Natural killer cell treated with Interleukin-12 subunit alpha and Interleukin-12 subunit beta and Interleukin-15 and Interleukin-18, amount 100 ng/mL, for 72 hours (primary cell): Measurements from ENCODE around the gene ENTPD6. TPM values are rescaled to one million over a fixed set of nuclear protein-coding genes. Genes with fewer than 3 reads are reported as not detected.

Experiments
- total RNA-seq, 2 donors: library from RNA; stranded (reverse); gene quantifications; one replicate each; pipeline ENCODE4 v1.2.3, GENCODE V29; 2022

Gene ENTPD6
- total RNA-seq, 2 donors from 2014 or later, result 24.9 to 58.7 TPM

Other genes with a start within 250 kb of the ENTPD6 start
- 100 to 1,000 TPM in 1 of 2 donors, 10 to 100 TPM in 1; 77.8 to 129 TPM for gene CST7, start 246.4 kb upstream of the ENTPD6 start, total RNA-seq
- gene APMAP, start 203.0 kb upstream of the ENTPD6 start, total RNA-seq, result 100 to 1,000 TPM; 109 to 206 TPM
- 1 to 10 TPM; 5.8 to 7.6 TPM for gene ACSS1, start 137.6 kb upstream of the ENTPD6 start, total RNA-seq
- gene VSX1, start 113.6 kb upstream of the ENTPD6 start, total RNA-seq, result not detected
- 10 to 100 TPM; 35.9 to 40.4 TPM for gene PYGB, start 52.4 kb downstream of the ENTPD6 start, total RNA-seq
- gene ABHD12, start 195.1 kb downstream of the ENTPD6 start, total RNA-seq, result 10 to 100 TPM; 33.1 to 47.3 TPM
- gene GINS1, start 212.0 kb downstream of the ENTPD6 start, total RNA-seq, result 10 to 100 TPM; 17.6 to 36.7 TPM